Uterus (tissue), 4 donors: Measurements from ENCODE around the gene TTC32. TPM values are rescaled to one million over a fixed set of nuclear protein-coding genes. Genes with fewer than 3 reads are reported as not detected.
"Not testable (repeated sequence)": the region's sequence is repeated elsewhere in the genome, so short reads cannot be mapped to it uniquely, and the experiment has no call there.

Source experiments
- DNase-seq, 2 donors: peaks; one replicate each; pipeline ENCODE4 v3.0.0-alpha.2; 2019 to 2020
- H3K27ac ChIP-seq, 2 donors: fragments of 200-600 bp; sonication (generic); 1 replicate in 1 of 2; 2 replicates in 1 of 2; pipeline ENCODE4 v1.5.1; 2016 to 2018
- H3K27me3 ChIP-seq, 2 donors: fragments of 200-600 bp; sonication (generic); one replicate each; pipeline ENCODE4 v1.5.1; 2018 to 2019; ENCODE audit warnings: control low read depth in 1 of 2
- H3K36me3 ChIP-seq, 2 donors: fragments of 200-600 bp; sonication (generic); one replicate each; pipeline ENCODE4 v1.5.1; 2019; ENCODE audit warnings: control low read depth in 1 of 2
- H3K4me1 ChIP-seq, 2 donors: fragments of 200-600 bp; sonication (generic); one replicate each; pipeline ENCODE4 v1.5.1; 2018 to 2019; ENCODE audit warnings: control low read depth in 1 of 2
- H3K4me3 ChIP-seq, 2 donors: fragments of 200-600 bp; sonication (generic); 1 replicate in 1 of 2; 2 replicates in 1 of 2; pipeline ENCODE4 v1.5.1; 2018 to 2019; ENCODE audit warnings: mild to moderate bottlenecking in 1 of 2
- H3K9me3 ChIP-seq, 2 donors: fragments of 200-600 bp; sonication (generic); one replicate each; pipeline ENCODE4 v1.5.1; 2019; ENCODE audit warnings: control low read depth in 1 of 2
- CTCF ChIP-seq, 4 experiments: fragments of 200-600 bp in 2 of 4; fragments of 450-650 bp in 2 of 4; sonication (generic) in 2 of 4; IDR thresholded peaks; one replicate each; pipeline ENCODE4 v1.5.1; 2016 to 2019; ENCODE audit warnings: antibody characterized with exemption in 4 of 4, mild to moderate bottlenecking in 2 of 4, moderate library complexity in 1 of 4
- POLR2A ChIP-seq, 2 donors: fragments of 450-650 bp; IDR thresholded peaks; one replicate each; pipeline ENCODE4 v1.6.1; 2016; ENCODE audit warnings: antibody characterized with exemption in 2 of 2, mild to moderate bottlenecking in 1 of 2, moderate library complexity in 1 of 2
- intact Hi-C: fragments of 100-400 bp; cut with DNase I; formaldehyde crosslinking; loops from one replicate; pipeline ENCODE4 v1.15.1; 2023; ENCODE audit warnings: low total_unique reads
- total RNA-seq, 4 donors: library from RNA; depleted of rRNA in 3 of 4; stranded (reverse); fragments of >200 nt in 3 of 4; gene quantifications; one replicate each; pipeline versions ENCODE4 v1.1.0 to v1.2.4, GENCODE V29; 2014 to 2023
- donor health status: DM: yes; HTN: yes; CAD: no.

Gene TTC32
- total RNA-seq, 4 donors from 2014 or later: 16.7 to 22.6 (median 20.9) TPM

GRCh38 chr2:19894134-19894792 is 7.5 kb downstream of the TTC32 start:
- Histone ChIP-seq H3K4me1 (peaks cover 0 to 5% of the 10 kb centered on the region in 2 donors), H3K27me3 (no peaks in the 10 kb centered on the region), H3K4me3 (no peak overlapping the region), H3K9me3 (no peaks in the 10 kb centered on the region), H3K27ac (no peak overlapping the region), H3K36me3 (no peaks in the 10 kb centered on the region)
- intact Hi-C loops: no loop called here
- no peak for DNase-seq
- TF ChIP-seq POLR2A (IDR thresholded peaks at IDR 0.05): no peak
- TF ChIP-seq CTCF (IDR thresholded peaks at IDR 0.05): no peak

GRCh38 chr2:19893520-19894133 is 8.2 kb downstream of the TTC32 start:
- H3K36me3 ChIP-seq: no peaks in the 10 kb centered on the region
- intact Hi-C loops: no loop called here
- TF ChIP-seq CTCF (IDR thresholded peaks at IDR 0.05) (no peak), POLR2A (IDR thresholded peaks at IDR 0.05) (no peak)
- no peak overlapping the region for H3K27ac ChIP-seq
- H3K4me3 ChIP-seq: no peak overlapping the region
- peaks cover 0 to 4% of the 10 kb centered on the region in 2 donors for H3K4me1 ChIP-seq
- DNase-seq: no peak
- H3K9me3 ChIP-seq: no peaks in the 10 kb centered on the region
- no peaks in the 10 kb centered on the region for H3K27me3 ChIP-seq

- H3K36me3 ChIP-seq, H3K4me1 ChIP-seq, H3K27ac ChIP-seq, H3K27me3 ChIP-seq, DNase-seq, intact Hi-C loops, H3K9me3 ChIP-seq, H3K4me3 ChIP-seq: not testable (repeated sequence)
Observed at GRCh38 chr2:19891971-19892370, 9.8 kb downstream of the TTC32 start.

- Histone ChIP-seq H3K27ac (no peak overlapping the region), H3K36me3 (no peaks in the 10 kb centered on the region), H3K27me3 (no peaks in the 10 kb centered on the region), H3K4me1 (no peaks in the 10 kb centered on the region), H3K4me3 (no peak overlapping the region), H3K9me3 (no peaks in the 10 kb centered on the region)
- intact Hi-C loops: no loop called here
- no peak for DNase-seq
- no peak for TF ChIP-seq POLR2A (IDR thresholded peaks at IDR 0.05)
- no peak for TF ChIP-seq CTCF (IDR thresholded peaks at IDR 0.05)
Observed at GRCh38 chr2:19890104-19890503, 11.7 kb downstream of the TTC32 start.

GRCh38 chr2:19888831-19889230 is 13.0 kb downstream of the TTC32 start:
- intact Hi-C loops: no loop called here
- Histone ChIP-seq H3K4me3 (no peak overlapping the region), H3K36me3 (no peaks in the 10 kb centered on the region), H3K27ac (no peak overlapping the region), H3K27me3 (no peaks in the 10 kb centered on the region), H3K4me1 (no peaks in the 10 kb centered on the region), H3K9me3 (no peaks in the 10 kb centered on the region)
- no peak for DNase-seq
- no peak for TF ChIP-seq CTCF (IDR thresholded peaks at IDR 0.05)
- TF ChIP-seq POLR2A (IDR thresholded peaks at IDR 0.05): no peak
